OCI-LY3 (cell line): ENCODE measurements around the gene UGCG.

Source experiments
- H2AFZ ChIP-seq: fragments of 200-600, 300-600 bp; shearing (Covaris generic); 2 replicates; pipeline ENCODE4 v1.6.0; 2014; ENCODE audit warnings: antibody characterized with exemption, low read depth, low read length
- H3K27ac ChIP-seq: fragments of 200-600, 300-600 bp; sonication (generic); 2 replicates; pipeline ENCODE4 v1.5.1; 2014; ENCODE audit warnings: mild to moderate bottlenecking, low read length, moderate library complexity, mixed read lengths
- H3K27me3 ChIP-seq: fragments of 200-600, 300-600 bp; sonication (generic); 2 replicates; pipeline ENCODE4 v1.6.1; 2014; ENCODE audit warnings: low read depth, low read length, mixed read lengths
- H3K36me3 ChIP-seq: fragments of 200-600, 300-600 bp; sonication (generic); replicated peaks from 2 replicates; pipeline ENCODE3; 2014; ENCODE audit warnings: low read depth, low read length, mixed read lengths
- H3K4me1 ChIP-seq: fragments of 300-600, 200-600 bp; sonication (generic); 2 replicates; pipeline ENCODE4 v1.6.1; 2014; ENCODE audit warnings: low read length, mixed read lengths
- H3K4me2 ChIP-seq: fragments of 200-600, 300-600 bp; sonication (generic); 2 replicates; pipeline ENCODE4 v1.6.1; 2014; ENCODE audit warnings: low read length, mixed read lengths
- H3K4me3 ChIP-seq: fragments of 300-600, 200-600 bp; sonication (generic); 2 replicates; pipeline ENCODE4 v1.5.1; 2014; ENCODE audit warnings: antibody characterized with exemption, mild to moderate bottlenecking, low read length, moderate library complexity
- H3K79me2 ChIP-seq: fragments of 300-600, 200-600 bp; shearing (Covaris generic); 2 replicates; pipeline ENCODE4 v1.6.1; 2014; ENCODE audit warnings: mild to moderate bottlenecking, low read length, mixed read lengths
- H3K9ac ChIP-seq: fragments of 300-600, 200-600 bp; shearing (Covaris generic); 2 replicates; pipeline ENCODE4 v1.6.0; 2014; ENCODE audit warnings: mild to moderate bottlenecking, low read length, moderate library complexity
- H3K9me3 ChIP-seq: fragments of 200-600, 300-600 bp; shearing (Covaris generic); 2 replicates; pipeline ENCODE4 v1.6.1; 2014; ENCODE audit warnings: low read length, mixed read lengths; ENCODE audit not compliant: insufficient read depth
- H4K20me1 ChIP-seq: fragments of 200-600, 300-600 bp; sonication (generic); 2 replicates; pipeline ENCODE4 v1.6.1; 2016; ENCODE audit warnings: low read length, mixed read lengths; ENCODE audit not compliant: insufficient read depth
- EZH2phosphoT487 ChIP-seq: fragments of 200-600 bp; shearing (Covaris generic); IDR thresholded peaks from 2 replicates; pipeline ENCODE4 v1.6.1; 2018; ENCODE audit warnings: antibody characterized with exemption, mixed run types, low read depth
- TF ChIP-seq, protein P1 (sequence below): fragments of 200-600, 300-600 bp; sonication (generic); IDR thresholded peaks from 2 replicates; pipeline ENCODE4 v1.5.1; 2014; ENCODE audit warnings: antibody characterized with exemption, low read length, low read depth

UGCG gene

DNA sequence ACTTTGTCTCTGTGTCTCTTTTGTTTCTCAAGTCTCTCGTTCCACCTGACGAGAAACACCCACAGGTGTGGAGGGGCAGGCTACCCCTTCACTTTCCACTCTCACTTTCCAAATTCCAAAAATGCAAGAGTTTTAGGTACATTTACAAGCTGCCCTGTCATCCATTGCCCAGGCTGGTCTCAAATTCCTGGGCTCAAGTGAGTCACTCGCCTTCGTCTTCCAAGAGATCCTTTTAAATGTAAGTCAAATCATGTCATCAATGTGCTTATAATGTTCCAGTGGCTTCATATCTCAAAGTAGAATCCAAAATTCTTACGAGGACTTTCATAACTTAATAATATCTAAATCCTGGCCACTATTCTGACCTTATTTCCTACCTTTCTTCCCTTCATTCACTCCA, 20.4 kb upstream of the UGCG start:
- H3K27me3 ChIP-seq = no peaks in the 10 kb centered on the region
- no peaks in the 10 kb centered on the region for H3K36me3 ChIP-seq
- no peaks in the 10 kb centered on the region for H4K20me1 ChIP-seq
- H3K4me3 ChIP-seq = no peak overlapping the region
- no peaks in the 10 kb centered on the region for H3K4me1 ChIP-seq
- H3K79me2 ChIP-seq = no peaks in the 10 kb centered on the region
- no peak for TF ChIP-seq EZH2phosphoT487
- TF ChIP-seq, protein P1, sequence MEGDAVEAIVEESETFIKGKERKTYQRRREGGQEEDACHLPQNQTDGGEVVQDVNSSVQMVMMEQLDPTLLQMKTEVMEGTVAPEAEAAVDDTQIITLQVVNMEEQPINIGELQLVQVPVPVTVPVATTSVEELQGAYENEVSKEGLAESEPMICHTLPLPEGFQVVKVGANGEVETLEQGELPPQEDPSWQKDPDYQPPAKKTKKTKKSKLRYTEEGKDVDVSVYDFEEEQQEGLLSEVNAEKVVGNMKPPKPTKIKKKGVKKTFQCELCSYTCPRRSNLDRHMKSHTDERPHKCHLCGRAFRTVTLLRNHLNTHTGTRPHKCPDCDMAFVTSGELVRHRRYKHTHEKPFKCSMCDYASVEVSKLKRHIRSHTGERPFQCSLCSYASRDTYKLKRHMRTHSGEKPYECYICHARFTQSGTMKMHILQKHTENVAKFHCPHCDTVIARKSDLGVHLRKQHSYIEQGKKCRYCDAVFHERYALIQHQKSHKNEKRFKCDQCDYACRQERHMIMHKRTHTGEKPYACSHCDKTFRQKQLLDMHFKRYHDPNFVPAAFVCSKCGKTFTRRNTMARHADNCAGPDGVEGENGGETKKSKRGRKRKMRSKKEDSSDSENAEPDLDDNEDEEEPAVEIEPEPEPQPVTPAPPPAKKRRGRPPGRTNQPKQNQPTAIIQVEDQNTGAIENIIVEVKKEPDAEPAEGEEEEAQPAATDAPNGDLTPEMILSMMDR = no peak
- H3K9me3 ChIP-seq = peaks cover 1% of the 10 kb centered on the region; the same call in 1 of the 2 replicates
- no peak overlapping the region for H3K9ac ChIP-seq
- H3K4me2 ChIP-seq = no peak overlapping the region
- no peak overlapping the region for H3K27ac ChIP-seq
- H2AFZ ChIP-seq = no peak overlapping the region

DNA sequence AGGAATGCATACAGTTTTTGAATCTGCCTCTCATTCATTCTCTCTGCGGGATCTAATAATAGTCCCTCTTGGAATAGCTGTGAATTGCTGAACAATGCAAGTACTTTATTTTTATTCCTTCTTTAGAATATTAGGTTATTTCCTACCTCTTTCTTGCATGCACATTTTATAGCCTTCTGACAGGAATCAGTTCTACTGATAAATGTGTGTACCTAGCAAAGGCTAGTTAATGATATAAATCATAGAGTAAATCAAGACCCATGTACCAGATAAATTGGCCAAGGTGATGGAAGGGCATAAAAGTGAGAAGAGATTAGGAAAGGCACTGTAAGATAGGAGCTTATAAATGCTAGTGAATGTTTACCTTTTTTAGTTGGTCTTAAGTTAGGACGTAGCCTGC, 19.2 kb upstream of the UGCG start:
- Histone ChIP-seq H3K4me2 (no peak overlapping the region), H4K20me1 (no peaks in the 10 kb centered on the region), H3K4me3 (no peak overlapping the region), H3K4me1 (no peaks in the 10 kb centered on the region), H3K79me2 (no peaks in the 10 kb centered on the region), H3K36me3 (no peaks in the 10 kb centered on the region), H3K27ac (no peak overlapping the region), H3K27me3 (no peaks in the 10 kb centered on the region), H2AFZ (no peak overlapping the region), H3K9ac (no peak overlapping the region), H3K9me3 (peaks cover 4% of the 10 kb centered on the region; the same call in 1 of the 2 replicates)
- TF ChIP-seq EZH2phosphoT487 = no peak
- TF ChIP-seq, protein P1 = no peak

DNA sequence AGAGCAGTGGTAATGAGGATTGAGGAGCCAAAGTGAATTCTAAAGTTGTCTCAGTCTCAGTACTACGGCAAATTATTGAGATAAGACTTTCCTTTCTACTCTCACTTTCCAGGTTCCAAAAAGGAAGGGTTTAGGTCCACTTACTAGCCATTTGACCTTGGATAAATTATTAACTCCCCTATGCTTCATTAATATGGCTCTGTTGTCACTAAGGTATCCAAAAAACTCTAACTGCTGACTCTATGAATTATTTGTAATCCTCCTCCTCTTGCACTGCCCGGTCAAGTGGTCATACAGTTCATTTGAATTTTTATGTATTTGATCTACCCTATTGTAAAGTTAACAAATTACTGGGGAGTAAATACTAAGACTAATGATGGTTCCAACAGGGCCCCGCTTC, 17.7 kb upstream of the UGCG start:
- H2AFZ ChIP-seq = no peak overlapping the region
- peaks cover 4% of the 10 kb centered on the region; the same call in 1 of the 2 replicates for H3K9me3 ChIP-seq
- no peaks in the 10 kb centered on the region for H3K79me2 ChIP-seq
- no peak overlapping the region for H3K27ac ChIP-seq
- no peaks in the 10 kb centered on the region for H3K4me1 ChIP-seq
- H3K36me3 ChIP-seq = no peaks in the 10 kb centered on the region
- no peak overlapping the region for H3K4me2 ChIP-seq
- no peak overlapping the region for H3K9ac ChIP-seq
- no peaks in the 10 kb centered on the region for H4K20me1 ChIP-seq
- TF ChIP-seq EZH2phosphoT487 = no peak
- TF ChIP-seq, protein P1 = no peak
- H3K27me3 ChIP-seq = no peaks in the 10 kb centered on the region
- no peak overlapping the region for H3K4me3 ChIP-seq

DNA sequence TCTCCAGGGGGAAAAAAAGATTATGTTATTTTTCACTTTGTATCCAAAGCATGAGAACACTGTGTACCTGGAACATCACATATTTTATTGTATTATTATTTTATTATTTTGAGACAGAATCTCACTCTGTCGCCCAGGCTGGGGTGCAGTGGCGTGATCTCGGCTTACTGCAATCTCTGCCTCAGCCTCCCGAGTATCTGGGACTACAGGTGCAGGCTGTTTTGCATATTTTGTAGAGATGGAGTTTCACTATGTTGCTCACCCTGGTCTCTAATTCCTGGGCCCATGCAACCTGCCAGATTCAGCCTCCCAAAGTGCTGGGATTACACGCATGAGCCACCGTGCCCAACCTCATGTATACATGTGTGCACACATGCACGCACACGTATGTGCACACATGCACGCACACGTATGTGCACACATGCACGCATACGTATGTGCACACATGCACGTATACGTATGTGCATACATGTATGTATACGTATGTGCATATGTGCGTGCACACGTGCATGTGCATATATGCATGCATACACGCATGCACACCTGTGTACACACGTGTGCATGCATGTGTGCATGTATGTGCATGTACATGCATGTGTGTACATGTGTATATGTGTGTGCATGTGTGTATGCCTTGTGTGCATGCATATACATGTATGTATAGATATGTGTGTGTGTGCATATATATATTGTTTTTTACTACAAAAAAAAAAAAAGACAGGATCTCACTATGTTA, 9.5 kb upstream of the UGCG start:
- no peaks in the 10 kb centered on the region for H3K27me3 ChIP-seq
- H3K27ac ChIP-seq = no peak overlapping the region
- no peak overlapping the region for H3K9ac ChIP-seq
- no peak overlapping the region for H3K4me3 ChIP-seq
- peak overlapping the region; percentile 54 for H3K4me2 ChIP-seq
- H3K79me2 ChIP-seq = no peaks in the 10 kb centered on the region
- no peaks in the 10 kb centered on the region for H3K36me3 ChIP-seq
- H3K4me1 ChIP-seq = peaks cover 31% of the 10 kb centered on the region
- no peaks in the 10 kb centered on the region for H4K20me1 ChIP-seq
- no peak for TF ChIP-seq EZH2phosphoT487
- TF ChIP-seq, protein P1 = no peak
- no peaks in the 10 kb centered on the region for H3K9me3 ChIP-seq
- no peak overlapping the region for H2AFZ ChIP-seq
